H9 (cell line): ENCODE measurements around the gene NECTIN1. TPM values are rescaled to one million over a fixed set of nuclear protein-coding genes. Genes with fewer than 3 reads are reported as not detected.

Experiments used
- DNase-seq: peaks from one replicate; pipeline ENCODE4 v3.0.0-alpha.2; 2017
- H2AFZ ChIP-seq: one replicate; pipeline ENCODE4 v1.6.1; 2013; ENCODE audit warnings: mild to moderate bottlenecking, low read length, control low read depth, moderate library complexity
- H2AK5ac ChIP-seq: 2 replicates; pipeline ENCODE4 v1.6.1; 2013; ENCODE audit warnings: low read length, control low read depth, mixed read lengths; ENCODE audit not compliant: insufficient read length
- H2BK120ac ChIP-seq: one replicate; pipeline ENCODE4 v1.6.1; 2013; ENCODE audit warnings: low read depth, mild to moderate bottlenecking, low read length, control low read depth, inconsistent platforms; ENCODE audit not compliant: poor library complexity, severe bottlenecking
- H2BK12ac ChIP-seq: 2 replicates; pipeline ENCODE4 v1.6.1; 2013; ENCODE audit warnings: low read length, control low read depth, mixed read lengths, low read depth; ENCODE audit not compliant: insufficient read length
- H2BK15ac ChIP-seq: 2 replicates; pipeline ENCODE4 v1.6.1; 2013; ENCODE audit warnings: low read depth, low read length, control low read depth
- H2BK20ac ChIP-seq: one replicate; pipeline ENCODE4 v1.6.1; 2013; ENCODE audit warnings: low read depth, mild to moderate bottlenecking, low read length, control low read depth, inconsistent platforms; ENCODE audit not compliant: poor library complexity, severe bottlenecking
- H2BK5ac ChIP-seq: 2 replicates; pipeline ENCODE4 v1.6.1; 2013; ENCODE audit warnings: low read length, control low read depth, mixed read lengths; ENCODE audit not compliant: insufficient read length
- H3K14ac ChIP-seq: 2 replicates; pipeline ENCODE4 v1.6.1; 2013; ENCODE audit warnings: low read length, control low read depth; ENCODE audit not compliant: insufficient read depth
- H3K18ac ChIP-seq: 2 replicates; pipeline ENCODE4 v1.6.1; 2013; ENCODE audit warnings: low read depth, mild to moderate bottlenecking, mixed read lengths, low read length, control low read depth; ENCODE audit not compliant: insufficient read length
- H3K23ac ChIP-seq: 2 replicates; pipeline ENCODE4 v1.6.1; 2013; ENCODE audit warnings: low read length, control low read depth, mixed read lengths, low read depth; ENCODE audit not compliant: insufficient read length
- H3K23me2 ChIP-seq: 2 replicates; pipeline ENCODE4 v1.6.1; 2013; ENCODE audit warnings: low read depth, mild to moderate bottlenecking, mixed read lengths, low read length, control low read depth; ENCODE audit not compliant: insufficient read length, poor library complexity, severe bottlenecking
- H3K27ac ChIP-seq: 2 replicates; pipeline ENCODE4 v1.5.1; 2013; ENCODE audit warnings: low read length, control low read depth, mixed read lengths, low read depth; ENCODE audit not compliant: insufficient read length
- H3K27me3 ChIP-seq: 2 replicates; pipeline ENCODE4 v1.6.1; 2013; ENCODE audit warnings: low read length, control low read depth, inconsistent platforms; ENCODE audit not compliant: insufficient read depth
- H3K4ac ChIP-seq: 2 replicates; pipeline ENCODE4 v1.6.1; 2013; ENCODE audit warnings: low read depth, mild to moderate bottlenecking, control low read depth, inconsistent platforms, low read length, moderate library complexity
- H3K4me1 ChIP-seq: 2 replicates; pipeline ENCODE4 v1.6.1; 2013; ENCODE audit warnings: low read length, control low read depth, inconsistent platforms; ENCODE audit not compliant: insufficient read depth
- H3K4me2 ChIP-seq: 2 replicates; pipeline ENCODE4 v1.6.1; 2013; ENCODE audit warnings: low read length, control low read depth, mixed read lengths; ENCODE audit not compliant: insufficient read length, insufficient read depth
- H3K56ac ChIP-seq: 2 replicates; pipeline ENCODE4 v1.6.1; 2013; ENCODE audit warnings: low read depth, mild to moderate bottlenecking, mixed read lengths, low read length, control low read depth; ENCODE audit not compliant: insufficient read length
- H3K79me1 ChIP-seq: 2 replicates; pipeline ENCODE4 v1.6.1; 2013; ENCODE audit warnings: low read depth, mild to moderate bottlenecking, moderate library complexity, low read length, control low read depth, inconsistent platforms; ENCODE audit not compliant: insufficient read depth, poor library complexity, severe bottlenecking
- H3K79me2 ChIP-seq: 2 replicates; pipeline ENCODE4 v1.6.1; 2013; ENCODE audit warnings: low read length, control low read depth, inconsistent platforms; ENCODE audit not compliant: insufficient read depth
- H3K9ac ChIP-seq: 2 replicates; pipeline ENCODE4 v1.6.1; 2013; ENCODE audit warnings: low read length, control low read depth, mixed read lengths; ENCODE audit not compliant: insufficient read length; ENCODE audit errors: extremely low read depth
- H3K9me3 ChIP-seq: one replicate; pipeline ENCODE4 v1.6.1; 2013; ENCODE audit warnings: low read depth, low read length, inconsistent platforms; ENCODE audit not compliant: control insufficient read depth
- H3T11ph ChIP-seq: one replicate; pipeline ENCODE4 v1.6.1; 2013; ENCODE audit warnings: mild to moderate bottlenecking, low read length, control low read depth, inconsistent platforms
- H4K20me1 ChIP-seq: one replicate; pipeline ENCODE4 v1.6.1; 2013; ENCODE audit not compliant: control insufficient read depth, insufficient read length, insufficient read depth
- H4K5ac ChIP-seq: 2 replicates; pipeline ENCODE4 v1.6.1; 2013; ENCODE audit warnings: low read depth, mild to moderate bottlenecking, mixed read lengths, low read length, control low read depth; ENCODE audit not compliant: insufficient read length
- H4K8ac ChIP-seq: replicated peaks from 2 replicates; pipeline ENCODE4 v1.6.1; 2013; ENCODE audit warnings: low read length, control low read depth, mixed read lengths, low read depth; ENCODE audit not compliant: insufficient read length
- H4K91ac ChIP-seq: 2 replicates; pipeline ENCODE4 v1.6.1; 2013; ENCODE audit warnings: low read depth, mild to moderate bottlenecking, moderate library complexity, mixed read lengths, low read length, control low read depth; ENCODE audit not compliant: insufficient read length
- H3K27ac Mint-ChIP-seq, 3 experiments: 2 replicates in 2 of 3; 3 replicates in 1 of 3; pipeline ENCODE4 v1.8.0; 2020 to 2021; ENCODE audit warnings: mixed read lengths in 3 of 3, mild to moderate bottlenecking in 1 of 3, moderate library complexity in 1 of 3
- H3K27me3 Mint-ChIP-seq: 2 replicates; pipeline ENCODE4 v1.8.0; 2021; ENCODE audit warnings: low read depth, mild to moderate bottlenecking, moderate library complexity, mixed read lengths
- H3K36me3 Mint-ChIP-seq, 3 experiments: 2 replicates in 2 of 3; 3 replicates in 1 of 3; pipeline ENCODE4 v1.8.0; 2020 to 2021; ENCODE audit warnings: low read depth in 3 of 3, mixed read lengths in 3 of 3; ENCODE audit not compliant: insufficient read depth in 1 of 3
- H3K4me1 Mint-ChIP-seq, 2 experiments: 2 replicates each; pipeline ENCODE4 v1.8.0; 2020; ENCODE audit warnings: mixed read lengths in 2 of 2
- H3K4me3 Mint-ChIP-seq, 2 experiments: 2 replicates in 1 of 2; 3 replicates in 1 of 2; pipeline ENCODE4 v1.8.0; 2020 to 2021; ENCODE audit warnings: mild to moderate bottlenecking in 2 of 2, mixed read lengths in 2 of 2, moderate library complexity in 1 of 2
- H3K9me3 Mint-ChIP-seq, 2 experiments: 2 replicates in 1 of 2; 3 replicates in 1 of 2; pipeline ENCODE4 v1.8.0; 2020; ENCODE audit warnings: mild to moderate bottlenecking in 2 of 2, mixed read lengths in 2 of 2, moderate library complexity in 1 of 2
- WGBS: extraction: QIAGEN DNeasy Blood & Tissue Kit; methylation state at CpG from one replicate; pipeline ENCODE4 v1.1.7; 2013; ENCODE audit warnings: missing lambda C conversion rate, low lambda C conversion rate, mixed read lengths; ENCODE audit not compliant: insufficient read length; ENCODE audit errors: extremely low coverage; 5-methylcytosine and 5-hydroxymethylcytosine counted together
- total RNA-seq: library from RNA; stranded (reverse); gene quantifications from 2 replicates; pipeline ENCODE4 v1.2.1, GENCODE V29; 2021
- TF ChIP-seq, protein P1 (sequence below): fragments of 200-600 bp; sonication (generic); conservative IDR thresholded peaks from 3 replicates; pipeline ENCODE4 v1.8.0; 2021; ENCODE audit warnings: antibody characterized with exemption, mild to moderate bottlenecking

Gene NECTIN1
- total RNA-seq, 1 experiment from 2014 or later, result 113 TPM

GRCh38 chr11:119713359-119714040 is 15.5 kb downstream of the NECTIN1 start:
- no peaks in the 10 kb centered on the region for H3K23me2 ChIP-seq

More at GRCh38 chr11:119713359-119714040, 15.5 kb downstream of the NECTIN1 start:
- H3K4me2 ChIP-seq, result no peak overlapping the region
- Mint-ChIP-seq H3K27me3 (no peaks in the 10 kb centered on the region; the same call in none of the 2 replicates), H3K4me3 (no peak overlapping the region), H3K36me3 (peaks cover 0 to 16% (median 7%) of the 10 kb centered on the region in 3 experiments; a peak in 4 of 7 replicates), H3K4me1 (peaks cover 71 to 87% of the 10 kb centered on the region in 2 experiments), H3K27ac (no peak overlapping the region), H3K9me3 (no peaks in the 10 kb centered on the region)
- no peak overlapping the region for H3K56ac ChIP-seq
- peaks cover 7% of the 10 kb centered on the region for H4K20me1 ChIP-seq
- H3K27me3 ChIP-seq, result no peaks in the 10 kb centered on the region
- peaks cover 4% of the 10 kb centered on the region; the same call in 1 of the 2 replicates for H3K4me1 ChIP-seq
- no peak for DNase-seq
- no peak overlapping the region for H4K8ac ChIP-seq
- no peak overlapping the region for H3K27ac ChIP-seq
- H2AK5ac ChIP-seq, result no peak overlapping the region
- peaks cover 29% of the 10 kb centered on the region; the same call in 1 of the 2 replicates for H3K79me2 ChIP-seq
- no peak overlapping the region for H4K5ac ChIP-seq
- H2BK20ac ChIP-seq, result no peak overlapping the region
- no peak overlapping the region for H2BK12ac ChIP-seq
- H3K9ac ChIP-seq, result no peak overlapping the region
- no peak overlapping the region for H3T11ph ChIP-seq
- no peak overlapping the region for H3K4ac ChIP-seq
- TF ChIP-seq, protein P1, sequence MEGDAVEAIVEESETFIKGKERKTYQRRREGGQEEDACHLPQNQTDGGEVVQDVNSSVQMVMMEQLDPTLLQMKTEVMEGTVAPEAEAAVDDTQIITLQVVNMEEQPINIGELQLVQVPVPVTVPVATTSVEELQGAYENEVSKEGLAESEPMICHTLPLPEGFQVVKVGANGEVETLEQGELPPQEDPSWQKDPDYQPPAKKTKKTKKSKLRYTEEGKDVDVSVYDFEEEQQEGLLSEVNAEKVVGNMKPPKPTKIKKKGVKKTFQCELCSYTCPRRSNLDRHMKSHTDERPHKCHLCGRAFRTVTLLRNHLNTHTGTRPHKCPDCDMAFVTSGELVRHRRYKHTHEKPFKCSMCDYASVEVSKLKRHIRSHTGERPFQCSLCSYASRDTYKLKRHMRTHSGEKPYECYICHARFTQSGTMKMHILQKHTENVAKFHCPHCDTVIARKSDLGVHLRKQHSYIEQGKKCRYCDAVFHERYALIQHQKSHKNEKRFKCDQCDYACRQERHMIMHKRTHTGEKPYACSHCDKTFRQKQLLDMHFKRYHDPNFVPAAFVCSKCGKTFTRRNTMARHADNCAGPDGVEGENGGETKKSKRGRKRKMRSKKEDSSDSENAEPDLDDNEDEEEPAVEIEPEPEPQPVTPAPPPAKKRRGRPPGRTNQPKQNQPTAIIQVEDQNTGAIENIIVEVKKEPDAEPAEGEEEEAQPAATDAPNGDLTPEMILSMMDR, result no peak
- H3K14ac ChIP-seq, result no peak overlapping the region; the same call in 1 of the 2 replicates
- H3K23ac ChIP-seq, result no peak overlapping the region
- H2AFZ ChIP-seq, result no peak overlapping the region
- H2BK120ac ChIP-seq, result no peak overlapping the region
- peaks cover 22% of the 10 kb centered on the region for H3K79me1 ChIP-seq
- H4K91ac ChIP-seq, result no peak overlapping the region
- WGBS, result no CpG with 5 or more reads among the region's 9 CpGs
- H3K9me3 ChIP-seq, result no peaks in the 10 kb centered on the region
- no peak overlapping the region for H3K18ac ChIP-seq
- no peak overlapping the region for H2BK15ac ChIP-seq
- H2BK5ac ChIP-seq, result no peak overlapping the region
